ENCODE measurements around the gene CXorf58.

GRCh38 chrX:23896981-23897380 lies 10.8 kb upstream of the CXorf58 start:
- TF ChIP-seq ZNF552 (CRISPR knock-in tag; IDR thresholded peaks at IDR 0.05; ENCODE audit: borderline replicate concordance) (no peak), CHD4 (IDR thresholded peaks at IDR 0.05; ENCODE audit: borderline replicate concordance, low read length) (no peak), SALL2 (CRISPR knock-in tag; IDR thresholded peaks at IDR 0.05) (no peak)
